ENCODE data around the gene CDKAL1.
A peak's percentile ranks its signal among the peaks of the same experiment; 100 is the strongest.
"Not testable (repeated sequence)": the region's sequence is repeated elsewhere in the genome, so short reads cannot be mapped to it uniquely, and the experiment has no call there.

Gene CDKAL1

DNA sequence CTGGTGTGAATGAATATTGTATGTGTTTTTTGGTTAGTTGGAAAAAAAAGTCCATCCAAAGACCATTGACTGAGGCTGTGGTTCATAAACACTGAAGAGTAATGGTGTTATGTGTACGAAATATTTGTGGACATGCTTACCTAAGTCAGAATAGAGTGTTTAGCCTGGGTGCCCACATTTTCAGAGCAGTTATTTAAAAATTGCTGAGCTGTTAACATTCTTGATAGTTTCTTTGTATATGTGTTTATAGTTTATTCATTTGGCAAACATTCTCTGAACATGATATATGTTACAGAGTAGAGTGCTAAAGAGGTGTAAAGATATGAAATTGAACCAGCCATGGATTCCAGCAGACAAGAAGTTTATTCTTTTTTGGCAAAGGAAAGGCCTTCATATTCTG, 20.6 kb downstream of the CDKAL1 start:
- no peak for DNase-seq

DNA sequence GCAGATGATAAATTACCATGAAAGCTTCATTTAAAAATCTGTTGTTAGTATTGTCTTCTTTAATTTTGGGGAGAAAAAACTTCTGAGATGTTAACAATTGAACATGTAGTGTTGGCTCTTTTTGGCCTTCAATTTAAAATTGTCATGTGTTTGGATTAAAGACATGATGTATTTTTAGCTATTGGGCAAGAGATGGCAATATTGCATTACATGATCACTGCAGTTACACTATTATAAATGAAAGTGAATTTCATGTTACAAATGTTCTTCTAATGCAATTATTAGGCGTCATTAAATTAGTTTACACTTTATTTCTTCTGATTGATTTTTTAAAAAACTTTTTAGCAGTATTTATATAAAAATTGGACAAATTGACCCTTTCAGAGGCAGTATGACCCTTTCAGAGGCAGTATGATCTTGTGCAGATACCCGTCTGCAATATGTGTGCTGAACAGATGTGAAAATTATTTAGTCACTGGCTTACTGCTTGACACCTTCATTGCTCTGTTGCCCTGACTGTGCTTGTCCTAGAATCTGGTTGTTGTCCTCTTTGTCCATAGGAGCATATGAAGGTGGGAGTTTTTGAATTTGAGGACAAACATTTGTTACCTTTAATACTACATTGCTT, 25.8 kb downstream of the CDKAL1 start:
- no peak for DNase-seq

DNA sequence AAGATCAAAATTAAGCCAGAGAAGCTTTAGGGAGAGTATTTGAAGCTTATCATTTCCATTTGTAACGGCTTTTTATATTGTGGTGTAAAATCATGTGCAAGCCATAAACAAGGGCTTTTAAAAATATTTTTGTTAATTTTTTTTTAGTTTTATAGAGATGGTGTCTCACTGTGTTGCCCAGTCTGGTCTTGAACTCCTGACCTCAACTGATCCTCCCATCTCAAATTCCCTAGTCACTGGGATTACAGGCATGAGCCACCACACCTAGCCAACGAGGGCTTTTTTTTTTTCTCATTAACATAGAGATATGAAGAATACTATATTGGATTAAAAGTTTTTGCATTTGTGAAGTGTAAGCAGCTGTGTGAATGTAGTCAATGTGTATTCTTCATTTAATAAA, 29.1 kb downstream of the CDKAL1 start:
- no peak for DNase-seq

DNA sequence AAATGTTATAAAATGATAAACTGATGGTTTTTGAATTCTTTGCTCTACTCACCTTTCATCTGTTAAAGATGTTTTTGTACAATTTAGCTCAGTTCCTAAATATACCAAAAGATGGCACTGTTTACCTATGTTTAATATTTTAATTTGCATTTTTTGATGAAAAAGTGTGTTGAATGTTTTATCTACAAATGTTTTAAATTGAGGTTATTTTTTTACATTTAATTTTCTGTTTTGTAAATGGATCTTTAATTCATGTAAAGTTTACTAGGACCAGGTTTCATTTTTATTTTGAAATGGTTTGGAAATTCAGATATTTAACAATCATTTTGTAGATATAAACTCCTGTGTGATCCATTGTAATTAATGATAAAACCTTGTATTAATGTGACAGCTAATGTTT, 30.0 kb downstream of the CDKAL1 start:
- DNase-seq = peak in 1 of 2 donors; percentile 45

DNA sequence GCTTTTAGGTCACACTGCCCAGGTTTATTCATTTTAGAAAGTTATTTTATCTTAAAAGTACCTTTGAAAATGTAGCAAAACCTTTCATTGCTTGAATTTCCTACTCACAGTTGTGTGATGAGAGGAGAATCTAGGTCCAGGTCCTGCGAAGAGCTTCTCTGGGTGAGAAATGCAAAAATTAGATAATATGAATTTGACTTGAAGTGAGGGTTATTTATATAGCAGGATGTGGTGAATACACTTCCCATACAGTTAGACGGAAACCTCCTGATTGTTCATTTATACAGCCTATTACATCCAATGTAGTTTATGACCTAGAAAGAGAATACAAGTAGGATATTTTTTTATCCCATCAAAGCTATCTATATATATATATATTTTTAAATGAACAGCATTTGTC, 30.5 kb downstream of the CDKAL1 start:
- DNase-seq = no peak

DNA sequence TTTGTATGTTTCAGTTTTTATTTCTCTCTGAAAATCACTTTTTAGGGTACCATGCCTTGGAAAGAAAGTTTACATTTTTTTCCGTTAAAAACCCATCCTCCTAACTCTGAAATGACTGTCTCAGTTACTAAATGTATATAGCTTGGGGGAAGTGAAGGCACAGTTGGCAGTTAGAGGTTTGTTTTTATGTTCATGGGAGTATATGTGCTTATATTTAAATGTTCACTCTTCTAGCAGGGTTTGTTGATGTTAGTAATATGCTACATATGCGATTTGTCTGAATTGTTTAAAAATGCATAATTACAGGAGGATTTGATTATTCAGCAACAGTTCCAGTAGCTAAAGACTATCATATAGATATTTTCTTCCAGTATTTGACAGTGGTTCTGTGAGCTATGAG, 31.1 kb downstream of the CDKAL1 start:
- DNase-seq = no peak

DNA sequence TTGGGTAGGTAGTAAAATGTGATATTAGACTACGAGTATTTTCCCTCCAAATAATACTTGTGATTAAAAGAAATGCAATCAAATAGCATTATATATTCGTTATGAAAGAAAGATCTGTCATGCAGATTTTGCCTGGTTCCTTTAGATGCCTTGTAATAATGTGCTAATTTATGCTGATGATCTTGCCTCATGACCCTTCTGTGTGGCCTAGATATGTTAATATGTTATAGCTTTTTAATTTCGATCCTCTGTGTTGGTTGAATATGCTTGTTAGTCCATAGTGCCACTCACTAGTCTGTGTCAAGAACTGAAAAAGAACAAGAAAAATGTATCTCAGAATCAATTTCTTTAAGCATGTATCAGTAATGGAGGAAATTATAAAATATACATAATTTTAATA, 31.9 kb downstream of the CDKAL1 start:
- no peak for DNase-seq

DNA sequence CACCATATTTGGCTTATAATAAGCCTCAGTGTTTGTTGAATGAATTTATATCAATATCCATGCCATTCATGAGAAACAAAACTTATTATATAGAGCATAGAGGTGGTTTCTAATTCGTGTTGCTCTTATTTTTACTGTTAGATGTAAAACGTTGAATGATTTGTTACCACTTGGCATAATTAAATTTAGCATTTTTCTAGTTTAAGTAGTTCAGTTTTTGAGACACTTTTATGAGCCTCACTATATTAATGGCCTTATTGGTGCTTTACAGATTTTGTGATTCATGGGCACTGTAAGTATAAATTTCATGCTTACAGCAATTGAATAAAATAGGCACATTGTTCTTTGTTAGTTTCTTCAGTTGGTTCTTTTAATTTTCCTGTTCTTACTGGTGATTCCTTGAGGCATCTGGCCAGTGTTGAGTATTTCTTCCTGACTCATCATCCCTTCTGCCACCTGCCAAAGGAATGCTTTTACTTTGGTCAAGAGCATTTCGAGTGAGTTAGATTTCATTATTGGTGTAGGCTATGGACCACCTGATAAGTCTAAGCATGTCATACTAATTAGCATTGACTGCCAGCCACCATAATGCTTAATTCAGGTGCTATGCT, 34.8 kb downstream of the CDKAL1 start:
- DNase-seq = no peak

DNA sequence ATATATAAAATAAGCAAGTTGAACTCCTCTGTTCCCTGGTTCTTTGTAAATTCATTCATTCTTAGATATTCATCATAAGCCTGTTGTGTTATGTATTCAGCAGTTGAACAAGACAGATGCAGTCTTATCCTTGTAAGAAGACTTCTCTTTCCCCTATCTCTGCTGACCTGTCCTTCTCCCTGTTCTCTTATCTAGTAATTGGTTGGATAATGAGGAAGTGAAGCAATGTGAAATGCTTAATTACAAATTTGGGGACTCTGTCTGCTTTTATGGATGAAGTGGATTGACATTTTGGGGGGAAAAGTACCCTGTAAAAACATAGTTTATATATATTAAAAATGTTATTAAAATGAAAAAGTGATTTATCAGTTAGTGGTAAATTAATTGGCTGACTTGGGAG, 37.0 kb downstream of the CDKAL1 start:
- DNase-seq = no peak

DNA sequence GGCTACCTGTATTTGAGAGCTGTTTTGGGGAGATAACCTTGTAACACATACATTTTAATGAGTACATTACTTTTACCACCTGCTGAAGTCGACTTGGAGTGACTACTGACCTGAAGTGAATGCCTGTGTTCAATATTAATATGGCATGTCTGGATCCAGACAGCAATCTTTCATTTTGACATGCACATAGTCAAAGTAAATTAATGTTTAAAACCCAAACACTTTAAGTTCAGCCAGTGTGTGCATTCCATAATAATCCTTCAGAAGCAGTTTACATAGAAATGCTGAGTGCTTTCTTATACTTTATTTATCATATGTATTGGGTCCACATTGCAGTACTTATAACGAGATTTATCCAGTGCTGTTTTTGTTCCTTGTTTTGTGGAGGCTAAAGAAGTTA, 38.0 kb downstream of the CDKAL1 start:
- DNase-seq = no peak

DNA sequence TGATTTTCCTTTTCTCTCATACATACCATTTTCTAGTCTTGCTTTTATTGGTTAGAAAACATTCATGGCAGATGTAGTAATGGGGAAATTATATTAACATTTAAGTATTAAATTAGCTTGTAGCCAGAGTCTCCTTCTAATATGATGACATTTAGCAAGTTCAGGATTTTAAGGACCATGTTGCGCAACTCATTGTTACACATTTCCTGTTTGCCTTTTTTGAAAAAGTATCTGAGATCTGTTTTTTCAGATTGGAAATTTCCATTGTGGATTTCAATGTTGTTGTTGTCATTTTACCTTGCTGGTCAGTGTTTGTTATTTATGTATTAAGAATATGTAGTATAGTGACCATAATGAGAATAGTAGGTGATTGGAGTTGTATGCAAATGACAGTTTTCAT, 38.7 kb downstream of the CDKAL1 start:
- no peak for DNase-seq

DNA sequence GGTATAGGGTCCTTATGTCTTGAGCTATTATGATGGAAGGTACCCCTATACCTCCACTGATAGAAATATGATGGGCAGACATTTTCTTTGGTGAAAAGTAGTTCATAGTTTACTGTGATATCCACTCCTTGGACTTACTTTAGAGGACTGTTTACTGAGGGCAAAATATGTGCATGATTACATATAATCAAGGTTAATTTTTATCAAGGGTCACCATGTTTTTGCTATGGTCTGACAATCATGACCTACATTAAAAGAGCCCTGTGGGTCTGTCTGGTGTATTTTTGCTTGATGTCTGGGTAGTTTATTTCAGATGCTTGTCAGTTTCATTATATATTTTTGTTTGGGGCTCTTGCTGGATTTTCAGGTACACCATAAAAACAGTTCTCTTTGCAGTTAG, 40.1 kb downstream of the CDKAL1 start:
- DNase-seq = no peak

DNA sequence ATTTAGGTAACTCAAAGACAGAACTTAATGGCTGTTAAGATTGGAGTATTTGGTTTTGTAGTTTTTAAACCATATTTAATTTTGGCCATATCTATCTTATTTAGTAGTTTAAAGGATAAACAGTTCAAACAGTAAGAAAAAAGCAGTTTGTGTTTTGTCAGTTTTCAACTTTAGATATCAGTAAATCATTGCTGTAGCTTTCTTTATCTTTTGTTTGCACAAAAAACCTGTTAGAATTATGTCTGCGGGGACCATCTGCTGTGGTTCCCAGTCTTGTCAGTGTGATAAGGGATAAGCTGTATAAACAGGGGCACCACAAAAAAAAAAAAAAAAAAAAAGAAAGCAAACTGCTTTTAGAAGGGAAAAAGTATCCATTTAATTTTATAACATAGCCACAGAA, 40.9 kb downstream of the CDKAL1 start:
- DNase-seq = no peak

DNA sequence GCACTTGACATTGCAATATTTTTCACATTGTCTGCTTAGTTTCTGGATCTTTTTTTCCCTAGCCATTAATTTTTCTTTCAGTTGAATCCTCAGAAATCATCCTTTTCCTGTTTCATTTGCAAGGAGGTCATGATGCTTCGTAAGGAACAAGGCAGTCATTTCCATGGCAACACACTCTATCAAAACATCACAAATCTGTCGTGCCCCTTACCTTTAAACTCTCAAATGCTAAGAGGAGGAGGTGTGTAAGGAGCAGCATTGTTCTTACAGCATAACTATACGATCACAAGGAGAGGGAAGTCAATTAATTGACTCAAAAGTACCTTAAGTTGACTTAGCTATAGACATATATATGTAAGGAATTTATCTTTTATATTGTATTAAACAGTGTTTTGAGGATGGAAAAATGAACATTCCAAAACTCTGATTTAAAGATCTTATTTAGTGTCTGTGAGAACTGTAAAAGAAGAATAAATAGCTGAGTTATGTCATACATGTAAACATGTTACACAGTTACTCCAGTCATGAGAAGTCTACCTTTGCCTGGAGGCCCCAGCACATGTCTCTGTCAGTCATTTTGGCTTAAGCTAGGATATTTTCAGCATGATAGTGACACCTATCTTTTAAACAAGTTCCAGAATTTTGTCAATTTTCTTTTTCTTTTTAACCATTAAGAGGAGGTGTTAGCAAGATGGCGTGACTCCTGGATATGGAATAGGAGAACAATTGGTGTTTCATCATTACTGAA, 41.6 kb downstream of the CDKAL1 start:
- DNase-seq = no peak

DNA sequence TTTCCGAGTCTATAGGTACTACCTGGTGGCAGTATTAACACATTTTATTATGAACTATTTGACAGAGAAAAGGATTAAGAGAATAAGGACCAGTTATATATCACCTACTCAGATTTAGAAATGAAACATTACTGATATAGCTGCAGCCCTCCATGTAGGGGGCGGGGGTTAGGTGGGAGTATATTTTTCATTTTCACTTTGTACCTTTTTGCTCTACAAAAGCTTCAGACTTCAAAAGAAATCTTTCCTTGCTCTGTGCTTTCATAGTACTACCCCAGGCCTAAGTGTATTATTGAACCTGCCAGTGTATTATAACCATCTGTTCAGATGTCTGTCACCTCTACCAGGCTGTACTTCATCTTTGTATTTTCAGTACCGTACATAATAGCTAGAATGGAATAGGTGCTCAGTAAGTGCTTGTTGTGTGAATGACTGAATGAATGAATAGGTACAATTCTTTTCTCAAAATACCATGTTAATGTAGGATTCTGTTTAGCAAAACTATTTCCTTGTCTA, 43.0 kb downstream of the CDKAL1 start:
- DNase-seq = no peak

DNA sequence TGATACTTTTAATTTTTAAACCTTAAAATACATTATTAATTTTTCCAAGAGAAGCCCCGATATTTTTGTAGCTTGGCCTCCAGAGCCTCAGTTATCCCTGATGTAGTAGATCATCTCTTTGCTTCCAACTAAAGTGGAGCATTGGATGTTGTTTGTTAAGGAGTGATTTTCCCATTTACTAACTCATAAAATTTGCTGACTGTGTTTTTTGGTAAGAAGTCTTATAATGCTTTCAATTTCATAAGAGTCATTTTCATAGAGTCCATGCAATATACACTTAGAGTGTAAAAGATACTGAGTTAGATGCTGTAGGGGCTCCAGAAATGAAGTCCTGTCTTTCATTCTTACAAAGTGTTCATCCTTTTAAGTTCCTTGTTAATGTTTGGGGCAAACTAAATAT, 46.8 kb downstream of the CDKAL1 start:
- DNase-seq = no peak

DNA sequence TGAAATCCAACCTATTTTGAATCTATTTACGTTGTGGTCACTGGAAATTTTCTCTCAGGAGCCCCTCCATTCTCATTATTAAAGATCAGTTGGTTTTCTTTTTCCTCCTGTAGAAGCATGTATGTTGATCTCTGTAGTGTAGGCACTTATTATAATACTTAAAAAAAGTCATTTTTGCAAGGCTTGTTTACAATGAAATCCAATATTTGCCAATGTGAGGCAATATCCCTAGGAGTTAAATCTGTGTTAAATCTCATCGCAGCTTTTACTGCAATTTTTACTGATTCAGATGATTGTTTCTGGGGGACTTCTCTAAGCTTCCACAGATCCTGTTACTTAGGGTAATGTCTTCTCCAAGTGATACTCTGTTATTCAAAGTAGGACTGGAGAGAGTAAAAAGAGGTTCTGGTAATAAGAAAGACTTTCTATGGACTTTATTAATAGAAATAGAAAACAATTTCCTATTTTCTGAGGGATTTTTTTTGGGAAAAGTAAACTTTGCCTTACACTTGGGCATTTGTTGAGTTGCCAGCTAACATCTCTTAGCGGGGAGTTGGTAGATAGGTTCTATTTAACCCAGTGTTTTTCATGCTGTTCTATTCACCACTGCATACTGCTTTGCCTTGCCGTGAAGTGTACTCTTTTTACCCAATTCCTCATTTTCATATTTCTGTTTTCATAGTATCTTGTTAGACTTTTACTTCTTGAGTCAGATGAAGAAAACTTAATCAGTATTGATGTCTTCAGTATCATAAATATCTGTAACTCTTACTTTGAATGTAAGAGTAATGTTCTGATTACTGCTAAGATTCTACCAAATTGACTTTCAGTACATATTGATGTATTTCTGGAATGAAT, 48.6 kb downstream of the CDKAL1 start:
- no peak for DNase-seq

DNA sequence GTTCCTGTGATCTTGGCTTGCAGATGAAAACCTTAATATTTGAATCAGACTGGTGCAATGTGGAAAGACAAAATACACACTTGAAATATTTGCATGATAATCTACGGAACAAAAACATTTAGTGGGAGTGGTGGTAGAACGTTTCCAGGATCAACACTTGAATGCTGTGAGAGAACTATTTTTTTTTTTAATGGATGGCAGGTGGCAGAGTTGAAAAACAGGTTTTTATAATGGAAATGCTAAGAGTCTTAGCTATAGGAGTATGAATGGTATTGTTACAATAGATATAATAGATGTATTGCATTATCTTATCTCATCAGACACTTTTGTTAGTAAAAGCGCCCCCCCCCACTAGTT, 49.2 kb downstream of the CDKAL1 start:
- no peak for DNase-seq

DNA sequence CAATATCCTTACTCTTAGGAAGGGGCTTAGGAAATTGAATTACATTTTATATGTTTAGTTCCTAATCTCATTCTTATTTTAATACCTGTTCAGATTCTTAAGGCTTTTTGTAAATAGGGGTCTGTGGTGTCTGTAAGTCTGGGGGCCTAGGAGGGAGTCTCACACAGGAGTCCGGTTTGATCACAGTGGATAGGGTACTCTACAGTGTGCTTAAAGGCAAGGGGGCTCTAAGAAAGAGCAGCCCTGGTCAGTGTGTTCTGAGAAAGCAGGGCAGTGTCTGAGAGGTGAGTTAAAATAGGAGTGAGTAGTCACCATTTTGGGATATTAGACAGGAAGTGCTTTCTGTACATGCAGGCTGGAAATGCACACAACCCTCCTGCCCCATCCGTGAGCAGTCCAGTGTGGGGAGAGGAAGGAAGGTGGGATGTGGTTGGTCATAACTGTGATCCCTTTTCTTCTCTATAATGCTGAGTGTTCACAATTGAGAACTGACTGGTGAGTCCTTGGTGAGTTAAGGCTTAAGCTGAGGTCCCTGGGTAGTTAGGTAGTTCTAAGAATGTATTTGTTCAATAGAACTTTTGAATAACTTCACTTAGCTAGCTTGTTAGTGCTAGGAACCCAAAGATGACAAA, 50.0 kb downstream of the CDKAL1 start:
- no peak for DNase-seq

DNA sequence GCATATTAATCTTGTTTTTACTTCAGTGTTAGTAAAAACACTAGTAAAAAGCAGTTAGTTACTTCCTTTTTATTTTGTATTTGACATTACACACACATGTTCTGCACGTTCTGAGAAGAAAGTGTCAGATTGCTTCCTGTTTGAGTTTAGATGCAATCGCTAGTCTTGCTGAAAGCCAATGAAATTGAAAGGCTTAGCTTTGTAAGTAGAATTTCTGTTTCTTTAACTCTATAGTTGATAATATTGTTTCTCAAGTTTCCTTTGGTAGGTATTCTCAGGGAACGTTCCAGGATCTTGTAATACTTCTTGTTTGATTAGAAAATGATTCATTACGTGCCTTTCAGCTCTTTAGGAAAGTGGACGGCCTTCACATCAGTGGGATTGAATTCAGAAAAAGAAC, 55.0 kb downstream of the CDKAL1 start:
- DNase-seq = no peak

DNA sequence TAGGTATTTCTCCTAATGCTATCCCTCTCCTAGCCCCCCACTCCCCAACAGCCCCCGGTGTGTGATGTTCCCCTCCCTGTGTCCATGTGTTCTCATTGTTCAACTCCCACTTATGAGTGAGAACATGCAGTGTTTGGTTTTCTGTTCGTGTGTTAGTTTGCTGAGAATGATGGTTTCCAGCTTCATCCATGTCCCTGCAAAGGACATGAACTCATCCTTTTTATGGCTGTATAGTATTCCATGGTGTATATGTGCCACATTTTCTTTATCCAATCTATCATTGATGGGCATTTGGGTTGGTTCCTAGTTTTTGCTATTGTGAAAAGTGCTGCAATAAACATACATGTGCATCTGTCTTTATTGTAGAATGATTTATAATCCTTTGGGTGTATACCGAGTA, 56.2 kb downstream of the CDKAL1 start:
- DNase-seq = not testable (repeated sequence)

DNA sequence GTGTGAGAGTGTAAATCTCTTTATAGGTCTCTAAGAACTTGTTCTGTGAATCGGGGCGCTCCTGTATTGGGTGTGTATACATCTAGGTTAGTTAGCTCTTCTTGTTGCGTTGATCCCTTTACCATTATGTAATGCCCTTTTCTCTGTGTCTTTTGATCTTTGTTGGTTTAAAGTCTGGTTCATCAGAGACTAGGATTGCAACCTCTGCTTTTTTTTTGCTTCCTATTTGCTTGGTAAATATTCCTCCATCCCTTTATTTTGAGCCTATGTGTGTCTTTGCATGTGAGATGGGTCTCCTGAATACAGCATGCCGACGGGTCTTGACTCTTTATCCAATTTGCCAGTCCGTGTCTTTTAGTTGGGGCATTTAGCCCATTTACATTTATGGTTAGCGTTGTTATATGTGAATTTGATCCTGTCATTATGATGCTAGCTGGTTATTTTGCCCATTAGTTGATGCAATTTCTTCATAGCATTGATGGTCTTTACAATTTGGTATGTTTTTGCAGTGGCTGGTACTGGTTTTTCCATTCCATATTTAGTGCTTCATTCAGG, 60.1 kb downstream of the CDKAL1 start:
- not testable (repeated sequence) for DNase-seq

Data from CD4-positive, alpha-beta T cell treated with Interleukin-4 for 1 hour (primary cell).